GM12878 (cell line): ENCODE data around the gene TBL3. TPM values are rescaled to one million over a fixed set of nuclear protein-coding genes. Genes with fewer than 3 reads are reported as not detected.

Source experiments
- BCL11A ChIP-seq: IDR thresholded peaks from 2 replicates; pipeline ENCODE4 v1.6.1; 2011; ENCODE audit warnings: low read depth, low read length
- BHLHE40 ChIP-seq, 2 experiments: fragments of 450-650 bp in 1 of 2; IDR thresholded peaks; 2 replicates each; pipeline ENCODE4 v1.6.1; 2011 to 2017; ENCODE audit warnings: low read depth in 2 of 2, borderline replicate concordance in 1 of 2, improper control_type of control experiment in 1 of 2, low read length in 1 of 2, mild to moderate bottlenecking in 1 of 2
- BRCA1 ChIP-seq: IDR thresholded peaks from 2 replicates; pipeline ENCODE4 v1.6.1; 2011; ENCODE audit warnings: low read depth, low read length, improper control_type of control experiment
- CBX3 ChIP-seq: fragments of 200-600 bp; sonication (generic); IDR thresholded peaks from 2 replicates; pipeline ENCODE4 v1.6.1; 2016; ENCODE audit warnings: low read depth, borderline replicate concordance
- EGR1 ChIP-seq, 2 experiments: IDR thresholded peaks; 1 replicate in 1 of 2; 2 replicates in 1 of 2; pipeline ENCODE4 v1.6.1; 2011 to 2012; ENCODE audit warnings: low read depth in 2 of 2, low read length in 2 of 2, borderline replicate concordance in 1 of 2, mild to moderate bottlenecking in 1 of 2, moderate library complexity in 1 of 2
- EZH2 ChIP-seq: IDR thresholded peaks from 2 replicates; pipeline ENCODE4 v1.6.1; 2012; ENCODE audit warnings: low read depth, mild to moderate bottlenecking, control low read depth, inconsistent platforms, low read length, borderline replicate concordance; ENCODE audit not compliant: control insufficient read depth
- IRF4 ChIP-seq: IDR thresholded peaks from 2 replicates; pipeline ENCODE4 v1.6.1; 2011; ENCODE audit warnings: low read depth, low read length
- JUNB ChIP-seq: IDR thresholded peaks from 2 replicates; pipeline ENCODE4 v1.6.1; 2016; ENCODE audit warnings: antibody characterized with exemption, mild to moderate bottlenecking
- KAT2A ChIP-seq: conservative IDR thresholded peaks from 2 replicates; pipeline ENCODE4 v1.6.1; 2011; ENCODE audit warnings: low read depth, low read length; ENCODE audit not compliant: control insufficient read depth
- KDM1A ChIP-seq: fragments of 200-600 bp; sonication (generic); IDR thresholded peaks from 2 replicates; pipeline ENCODE4 v1.6.1; 2016; ENCODE audit warnings: borderline replicate concordance
- LARP7 ChIP-seq: fragments of 450-650 bp; IDR thresholded peaks from 2 replicates; pipeline ENCODE4 v1.6.1; 2017; ENCODE audit warnings: mild to moderate bottlenecking
- NBN ChIP-seq: fragments of 450-650 bp; IDR thresholded peaks from 2 replicates; pipeline ENCODE4 v1.6.1; 2016
- NFIC ChIP-seq: IDR thresholded peaks from 2 replicates; pipeline ENCODE4 v1.6.1; 2012; ENCODE audit warnings: low read depth, mild to moderate bottlenecking, inconsistent platforms, low read length, moderate library complexity
- NFYB ChIP-seq: IDR thresholded peaks from 2 replicates; pipeline ENCODE4 v1.6.1; 2011; ENCODE audit warnings: low read depth, mild to moderate bottlenecking, low read length, improper control_type of control experiment, moderate library complexity; ENCODE audit not compliant: insufficient read depth
- SMAD5 ChIP-seq: IDR thresholded peaks from 2 replicates; pipeline ENCODE4 v1.6.1; 2016; ENCODE audit warnings: antibody characterized with exemption, low read depth
- TARDBP ChIP-seq: IDR thresholded peaks from 2 replicates; pipeline ENCODE4 v1.6.1; 2016; ENCODE audit warnings: borderline replicate concordance
- ZNF24 ChIP-seq: fragments of 450-650 bp; IDR thresholded peaks from 2 replicates; pipeline ENCODE4 v1.6.1; 2017; ENCODE audit warnings: antibody characterized with exemption, mild to moderate bottlenecking
- polyA plus RNA-seq, 11 experiments: library from polyadenylated mRNA; depleted of rRNA in 4 of 11; unstranded in 6 of 11; stranded (reverse) in 5 of 11; fragments of >200 nt; fragmentation: Nextera tagmentation in 4 of 11; fragmentation: Illumina TruSeq in 1 of 11; extraction: Ambion mirVana in 4 of 11; extraction: Trizol in 1 of 11; gene quantifications; 1 replicate in 1 of 11; 2 replicates in 10 of 11; pipeline versions ENCODE4 v1.2.1 to v1.2.3, GENCODE V29; 2011 to 2016; ENCODE audit warnings: inconsistent platforms in 2 of 11, missing spikeins in 2 of 11, low read depth in 1 of 11
- total RNA-seq, 4 experiments: library from RNA; depleted of rRNA in 3 of 4; stranded (reverse); fragments of >200 nt in 3 of 4; fragmentation: Illumina TruSeq in 1 of 4; extraction: Trizol in 1 of 4; gene quantifications; 2 replicates each; pipeline versions ENCODE4 v1.2.1 to v1.2.3, GENCODE V29; 2013 to 2021
- TF ChIP-seq, protein P1 (sequence below): fragments of 450-650 bp; IDR thresholded peaks from 2 replicates; pipeline ENCODE4 v1.6.1; 2017; ENCODE audit warnings: mild to moderate bottlenecking, moderate library complexity
- TF ChIP-seq, protein P2 (sequence below): fragments of 150-350 bp; IDR thresholded peaks from 2 replicates; pipeline ENCODE4 v1.6.1; 2014; ENCODE audit warnings: mild to moderate bottlenecking, low read depth, low read length
- TF ChIP-seq, protein P3 (sequence below): IDR thresholded peaks from 2 replicates; pipeline ENCODE4 v1.6.1; 2012; ENCODE audit warnings: low read depth, low read length, improper control_type of control experiment
- TF ChIP-seq, protein P4 (sequence below): IDR thresholded peaks from 2 replicates; pipeline ENCODE4 v1.6.1; 2011; ENCODE audit warnings: low read depth, low read length, improper control_type of control experiment, borderline replicate concordance

The TBL3 gene
- total and polyA plus RNA-seq, 10 of the 15 experiments (the other 5 are each of a cell fraction or from before 2014, with no cell fraction given): 1.2 to 101 (median 34.2) TPM

DNA sequence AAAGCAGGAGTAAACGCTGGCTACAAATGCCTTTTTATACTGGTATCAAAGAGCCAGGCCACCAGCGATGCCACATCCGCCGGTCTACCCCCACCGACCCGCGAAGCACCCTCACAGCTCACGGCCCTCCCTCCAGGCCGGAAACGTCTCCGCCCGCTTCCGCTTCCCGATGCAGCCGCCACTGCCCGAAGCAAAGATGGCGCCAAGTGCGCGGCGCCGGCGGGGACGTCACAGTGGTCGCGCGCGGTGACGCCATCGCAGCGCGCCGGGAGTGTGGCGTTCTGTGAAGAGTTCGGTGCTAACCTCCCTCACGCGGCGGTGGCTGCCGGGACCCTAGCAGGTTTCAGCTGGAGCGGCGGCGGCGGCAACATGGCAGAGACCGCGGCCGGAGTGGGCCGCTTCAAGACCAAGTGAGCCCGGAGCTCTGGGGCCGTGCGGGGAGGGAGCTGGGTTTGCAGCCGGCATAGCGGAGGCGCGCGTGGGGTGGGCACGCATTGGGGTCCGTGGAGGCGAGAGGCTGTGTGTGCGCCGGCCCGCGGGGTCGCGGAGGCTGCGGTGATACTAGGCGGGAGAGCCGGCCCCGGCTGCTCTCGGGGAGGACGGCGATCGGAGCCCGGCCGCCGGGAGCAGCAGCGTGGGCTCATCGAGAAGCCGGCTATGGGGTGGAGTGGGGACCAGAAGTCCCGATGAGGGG is at the start of gene TBL3 (continued):
- TF ChIP-seq NFIC (no peak), CBX3 (no peak), EZH2 (no peak), BCL11A (no peak), EGR1 (IDR thresholded peaks at IDR 0.05; ENCODE audit: borderline replicate concordance in 1 of 2, low read depth in 2 of 2, low read length in 2 of 2) (peak; percentile 62 to 85), NBN (peak; percentile 99), TARDBP (peak; percentile 98), LARP7 (peak; percentile 30; the same call in 1 of the 2 replicates), ZNF24 (peak; percentile 39; the same call in 1 of the 2 replicates), BRCA1 (peak; percentile 41; the same call in 1 of the 2 replicates), BHLHE40 (IDR thresholded peaks at IDR 0.05; ENCODE audit: borderline replicate concordance in 1 of 2, low read depth in 2 of 2, low read length in 1 of 2) (peak; percentile 57 to 82), KAT2A (no peak), KDM1A (no peak), SMAD5 (peak; percentile 77), IRF4 (peak; percentile 87), JUNB (no peak), NFYB (no peak)
- TF ChIP-seq, protein P1, sequence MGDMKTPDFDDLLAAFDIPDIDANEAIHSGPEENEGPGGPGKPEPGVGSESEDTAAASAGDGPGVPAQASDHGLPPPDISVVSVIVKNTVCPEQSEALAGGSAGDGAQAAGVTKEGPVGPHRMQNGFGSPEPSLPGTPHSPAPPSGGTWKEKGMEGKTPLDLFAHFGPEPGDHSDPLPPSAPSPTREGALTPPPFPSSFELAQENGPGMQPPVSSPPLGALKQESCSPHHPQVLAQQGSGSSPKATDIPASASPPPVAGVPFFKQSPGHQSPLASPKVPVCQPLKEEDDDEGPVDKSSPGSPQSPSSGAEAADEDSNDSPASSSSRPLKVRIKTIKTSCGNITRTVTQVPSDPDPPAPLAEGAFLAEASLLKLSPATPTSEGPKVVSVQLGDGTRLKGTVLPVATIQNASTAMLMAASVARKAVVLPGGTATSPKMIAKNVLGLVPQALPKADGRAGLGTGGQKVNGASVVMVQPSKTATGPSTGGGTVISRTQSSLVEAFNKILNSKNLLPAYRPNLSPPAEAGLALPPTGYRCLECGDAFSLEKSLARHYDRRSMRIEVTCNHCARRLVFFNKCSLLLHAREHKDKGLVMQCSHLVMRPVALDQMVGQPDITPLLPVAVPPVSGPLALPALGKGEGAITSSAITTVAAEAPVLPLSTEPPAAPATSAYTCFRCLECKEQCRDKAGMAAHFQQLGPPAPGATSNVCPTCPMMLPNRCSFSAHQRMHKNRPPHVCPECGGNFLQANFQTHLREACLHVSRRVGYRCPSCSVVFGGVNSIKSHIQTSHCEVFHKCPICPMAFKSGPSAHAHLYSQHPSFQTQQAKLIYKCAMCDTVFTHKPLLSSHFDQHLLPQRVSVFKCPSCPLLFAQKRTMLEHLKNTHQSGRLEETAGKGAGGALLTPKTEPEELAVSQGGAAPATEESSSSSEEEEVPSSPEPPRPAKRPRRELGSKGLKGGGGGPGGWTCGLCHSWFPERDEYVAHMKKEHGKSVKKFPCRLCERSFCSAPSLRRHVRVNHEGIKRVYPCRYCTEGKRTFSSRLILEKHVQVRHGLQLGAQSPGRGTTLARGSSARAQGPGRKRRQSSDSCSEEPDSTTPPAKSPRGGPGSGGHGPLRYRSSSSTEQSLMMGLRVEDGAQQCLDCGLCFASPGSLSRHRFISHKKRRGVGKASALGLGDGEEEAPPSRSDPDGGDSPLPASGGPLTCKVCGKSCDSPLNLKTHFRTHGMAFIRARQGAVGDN: peak; percentile 60; the same call in 1 of the 2 replicates
- TF ChIP-seq, protein P2, sequence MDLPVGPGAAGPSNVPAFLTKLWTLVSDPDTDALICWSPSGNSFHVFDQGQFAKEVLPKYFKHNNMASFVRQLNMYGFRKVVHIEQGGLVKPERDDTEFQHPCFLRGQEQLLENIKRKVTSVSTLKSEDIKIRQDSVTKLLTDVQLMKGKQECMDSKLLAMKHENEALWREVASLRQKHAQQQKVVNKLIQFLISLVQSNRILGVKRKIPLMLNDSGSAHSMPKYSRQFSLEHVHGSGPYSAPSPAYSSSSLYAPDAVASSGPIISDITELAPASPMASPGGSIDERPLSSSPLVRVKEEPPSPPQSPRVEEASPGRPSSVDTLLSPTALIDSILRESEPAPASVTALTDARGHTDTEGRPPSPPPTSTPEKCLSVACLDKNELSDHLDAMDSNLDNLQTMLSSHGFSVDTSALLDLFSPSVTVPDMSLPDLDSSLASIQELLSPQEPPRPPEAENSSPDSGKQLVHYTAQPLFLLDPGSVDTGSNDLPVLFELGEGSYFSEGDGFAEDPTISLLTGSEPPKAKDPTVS: 0 out of 2 replicates have a peak, but pooled peaks have one; percentile 55
- TF ChIP-seq, protein P3, sequence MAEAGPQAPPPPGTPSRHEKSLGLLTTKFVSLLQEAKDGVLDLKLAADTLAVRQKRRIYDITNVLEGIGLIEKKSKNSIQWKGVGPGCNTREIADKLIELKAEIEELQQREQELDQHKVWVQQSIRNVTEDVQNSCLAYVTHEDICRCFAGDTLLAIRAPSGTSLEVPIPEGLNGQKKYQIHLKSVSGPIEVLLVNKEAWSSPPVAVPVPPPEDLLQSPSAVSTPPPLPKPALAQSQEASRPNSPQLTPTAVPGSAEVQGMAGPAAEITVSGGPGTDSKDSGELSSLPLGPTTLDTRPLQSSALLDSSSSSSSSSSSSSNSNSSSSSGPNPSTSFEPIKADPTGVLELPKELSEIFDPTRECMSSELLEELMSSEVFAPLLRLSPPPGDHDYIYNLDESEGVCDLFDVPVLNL: no peak
- TF ChIP-seq, protein P4, sequence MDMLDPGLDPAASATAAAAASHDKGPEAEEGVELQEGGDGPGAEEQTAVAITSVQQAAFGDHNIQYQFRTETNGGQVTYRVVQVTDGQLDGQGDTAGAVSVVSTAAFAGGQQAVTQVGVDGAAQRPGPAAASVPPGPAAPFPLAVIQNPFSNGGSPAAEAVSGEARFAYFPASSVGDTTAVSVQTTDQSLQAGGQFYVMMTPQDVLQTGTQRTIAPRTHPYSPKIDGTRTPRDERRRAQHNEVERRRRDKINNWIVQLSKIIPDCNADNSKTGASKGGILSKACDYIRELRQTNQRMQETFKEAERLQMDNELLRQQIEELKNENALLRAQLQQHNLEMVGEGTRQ: no peak
